ENCODE measurements around the gene APOBEC3B.

APOBEC3B gene

GRCh38 chr22:38953091-38953490, 29.1 kb upstream of the APOBEC3B start:
- no peaks in the 10 kb centered on the region for H3K27me3 ChIP-seq (replicated peaks; ENCODE audit: control insufficient read depth, insufficient read depth, low read length)
- TF ChIP-seq CTCF (IDR thresholded peaks at IDR 0.05; ENCODE audit: insufficient read depth, low read length, poor library complexity, severe bottlenecking), result no peak

DNA sequence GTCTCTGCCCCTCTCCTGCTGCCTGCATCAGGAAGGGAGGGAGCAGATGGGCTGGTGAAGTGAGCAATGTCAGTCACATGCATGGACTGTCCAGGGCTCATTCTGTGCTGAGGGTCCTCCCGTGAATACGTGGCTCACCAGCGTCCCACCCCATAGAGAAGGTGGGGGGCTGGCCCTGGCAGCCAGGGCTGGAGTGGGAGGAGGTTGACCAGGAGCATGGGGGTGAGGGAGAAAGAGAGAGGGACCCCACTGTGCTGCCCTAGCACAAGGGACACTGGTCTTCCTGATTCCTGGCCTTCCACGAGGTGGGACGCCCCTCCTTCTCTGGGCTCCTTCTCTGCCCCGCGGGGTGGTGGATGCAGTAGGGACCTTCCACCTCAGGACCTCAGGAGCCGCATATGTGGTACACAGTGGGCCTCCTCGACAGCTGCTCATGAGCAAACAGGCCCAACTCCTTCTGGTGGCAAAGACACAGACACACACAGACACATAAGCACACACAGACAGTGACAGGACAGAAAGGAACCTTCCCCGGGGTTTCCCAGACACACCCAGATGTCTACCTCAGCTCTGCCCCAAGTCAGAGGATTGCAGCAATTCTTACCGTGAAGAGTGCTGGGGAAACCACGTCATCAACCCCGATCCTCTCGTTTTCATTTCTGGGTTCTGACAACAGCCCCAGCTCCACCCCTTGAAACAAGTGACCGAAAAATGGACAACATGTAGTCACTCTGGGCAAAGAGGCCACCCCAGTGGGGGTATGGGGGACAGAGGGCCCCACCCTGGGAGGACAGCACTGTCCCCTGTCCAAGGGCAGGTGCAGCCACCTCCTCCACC, 28.4 kb upstream of the APOBEC3B start:
- peak; percentile 73 for DNase-seq (ENCODE audit: extremely low read depth, insufficient read length)
- no peak for TF ChIP-seq CTCF (IDR thresholded peaks at IDR 0.05; ENCODE audit: insufficient read depth, low read length, poor library complexity, severe bottlenecking)
- Histone ChIP-seq H3K4me3 (replicated peaks; ENCODE audit: low read depth, low read length) (peak overlapping the region; percentile 59), H3K36me3 (ENCODE audit: control insufficient read depth, insufficient read depth, low read length) (no peaks in the 10 kb centered on the region), H3K27me3 (replicated peaks; ENCODE audit: control insufficient read depth, insufficient read depth, low read length) (no peaks in the 10 kb centered on the region)

More at GRCh38 chr22:38953091-38953490, 29.1 kb upstream of the APOBEC3B start:
- DNase-seq (ENCODE audit: extremely low read depth, insufficient read length), result no peak
- Histone ChIP-seq H3K36me3 (ENCODE audit: control insufficient read depth, insufficient read depth, low read length) (no peaks in the 10 kb centered on the region), H3K4me3 (replicated peaks; ENCODE audit: low read depth, low read length) (peak overlapping the region; percentile 59)

GRCh38 chr22:38954414-38955043, 27.6 kb upstream of the APOBEC3B start:
- DNase-seq (ENCODE audit: extremely low read depth, insufficient read length), result no peak
- no peaks in the 10 kb centered on the region for H3K36me3 ChIP-seq (ENCODE audit: control insufficient read depth, insufficient read depth, low read length)
- TF ChIP-seq CTCF (IDR thresholded peaks at IDR 0.05; ENCODE audit: insufficient read depth, low read length, poor library complexity, severe bottlenecking), result no peak
- H3K27me3 ChIP-seq (replicated peaks; ENCODE audit: control insufficient read depth, insufficient read depth, low read length), result no peaks in the 10 kb centered on the region
- H3K4me3 ChIP-seq (replicated peaks; ENCODE audit: low read depth, low read length), result no peak overlapping the region

DNA sequence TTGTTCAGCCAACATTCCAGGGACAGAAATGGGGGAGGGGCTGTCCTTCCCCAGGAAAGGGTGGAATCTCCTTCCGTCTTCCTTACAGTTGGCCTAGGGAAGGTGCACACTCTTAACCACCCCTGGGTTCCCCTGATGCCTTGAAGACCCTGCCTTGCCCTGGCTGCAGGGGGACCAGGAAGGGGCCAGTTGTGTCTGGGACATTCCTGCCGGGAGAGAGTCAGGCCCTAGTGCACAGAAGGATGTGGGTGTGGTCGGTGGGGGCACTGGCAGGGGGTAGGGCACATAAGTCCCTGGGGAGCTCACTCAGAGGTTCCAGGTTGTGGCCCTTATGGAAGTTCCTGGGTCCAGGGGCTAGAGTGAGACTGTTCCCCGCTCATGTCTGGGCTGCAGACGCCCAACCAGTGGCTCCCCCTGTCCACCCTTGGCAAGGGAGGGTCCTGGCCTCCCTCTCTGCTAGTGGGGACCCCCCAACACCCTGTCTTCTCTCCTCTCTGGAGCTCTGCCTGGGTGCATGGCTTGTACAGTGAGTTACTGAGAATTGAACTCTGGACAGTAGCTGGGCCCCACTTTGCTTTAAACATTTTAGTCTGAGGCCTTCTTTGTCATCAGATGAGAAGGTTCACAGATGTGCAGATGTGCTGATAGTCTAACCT, 26.8 kb upstream of the APOBEC3B start:
- no peak for TF ChIP-seq CTCF (IDR thresholded peaks at IDR 0.05; ENCODE audit: insufficient read depth, low read length, poor library complexity, severe bottlenecking)
- no peaks in the 10 kb centered on the region for H3K36me3 ChIP-seq (ENCODE audit: control insufficient read depth, insufficient read depth, low read length)
- DNase-seq (ENCODE audit: extremely low read depth, insufficient read length), result no peak
- H3K4me3 ChIP-seq (replicated peaks; ENCODE audit: low read depth, low read length), result no peak overlapping the region
- no peaks in the 10 kb centered on the region for H3K27me3 ChIP-seq (replicated peaks; ENCODE audit: control insufficient read depth, insufficient read depth, low read length)

DNA sequence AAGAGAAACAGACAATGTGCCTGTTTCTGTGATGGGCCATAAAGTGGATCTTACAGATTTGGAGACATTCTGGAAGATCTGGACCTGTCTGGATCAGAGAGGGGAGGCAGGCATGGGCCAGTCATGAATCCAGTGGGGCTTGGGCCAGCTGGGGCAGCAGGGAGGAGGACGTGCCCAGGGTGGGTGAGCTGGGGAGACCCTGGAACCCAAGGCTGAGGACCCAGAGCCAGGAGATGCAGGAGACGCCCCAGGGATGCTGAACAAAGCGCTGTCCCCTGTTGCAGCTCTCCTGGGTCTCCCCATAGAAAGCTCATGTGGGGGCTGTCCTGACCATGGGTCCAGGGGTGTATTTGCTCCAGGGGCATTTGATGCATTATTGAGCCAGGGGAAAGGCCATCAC, 26.2 kb upstream of the APOBEC3B start:
- no peak overlapping the region for H3K4me3 ChIP-seq (replicated peaks; ENCODE audit: low read depth, low read length)
- no peak for TF ChIP-seq CTCF (IDR thresholded peaks at IDR 0.05; ENCODE audit: insufficient read depth, low read length, poor library complexity, severe bottlenecking)
- DNase-seq (ENCODE audit: extremely low read depth, insufficient read length), result no peak
- no peaks in the 10 kb centered on the region for H3K27me3 ChIP-seq (replicated peaks; ENCODE audit: control insufficient read depth, insufficient read depth, low read length)
- H3K36me3 ChIP-seq (ENCODE audit: control insufficient read depth, insufficient read depth, low read length), result no peaks in the 10 kb centered on the region

Data from GM06990 (cell line).